Vagina (tissue), 2 donors: Measurements from ENCODE around the gene UPK1A. TPM values are rescaled to one million over a fixed set of nuclear protein-coding genes. Genes with fewer than 3 reads are reported as not detected.

ENCODE experiments used
- DNase-seq, 2 donors: peaks; one replicate each; pipeline ENCODE4 v3.0.0-alpha.2; 2017; ENCODE audit errors: extremely low spot score in 2 of 2
- H3K27ac ChIP-seq: fragments of 200-600 bp; sonication (generic); one replicate; pipeline ENCODE4 v1.5.1; 2019
- H3K27me3 ChIP-seq: fragments of 200-600 bp; sonication (generic); one replicate; pipeline ENCODE4 v1.5.1; 2019
- H3K36me3 ChIP-seq, 2 donors: fragments of 200-600 bp; sonication (generic); one replicate each; pipeline ENCODE4 v1.5.1; 2017 to 2019
- H3K4me1 ChIP-seq: fragments of 200-600 bp; sonication (generic); one replicate; pipeline ENCODE4 v1.5.1; 2019
- H3K4me3 ChIP-seq, 2 donors: fragments of 200-600 bp; sonication (generic); 1 replicate in 1 of 2; 2 replicates in 1 of 2; pipeline ENCODE4 v1.5.1; 2016 to 2019
- H3K9me3 ChIP-seq: fragments of 200-600 bp; sonication (generic); one replicate; pipeline ENCODE4 v1.5.1; 2019
- POLR2A ChIP-seq, 2 donors: fragments of 450-650 bp; IDR thresholded peaks; one replicate each; pipeline ENCODE4 v1.6.1; 2017; ENCODE audit warnings: antibody characterized with exemption in 2 of 2, mild to moderate bottlenecking in 2 of 2, moderate library complexity in 2 of 2
- POLR2AphosphoS5 ChIP-seq, 2 donors: sonication (generic); formaldehyde crosslinking; IDR thresholded peaks; one replicate each; pipeline ENCODE4 v1.9.0; 2017; ENCODE audit warnings: antibody characterized with exemption in 2 of 2, mild to moderate bottlenecking in 2 of 2, low read depth in 1 of 2; ENCODE audit not compliant: insufficient read depth in 1 of 2
- intact Hi-C: fragments of 100-400 bp; cut with DNase I; formaldehyde crosslinking; loops from one replicate; pipeline ENCODE4 v1.15.1; 2023
- total RNA-seq: library from RNA; depleted of rRNA; stranded (reverse); fragments of >200 nt; gene quantifications from one replicate; pipeline ENCODE4 v1.2.3, GENCODE V29; 2016
- TF ChIP-seq, protein P1 (sequence below), 3 experiments: fragments of 450-650 bp in 2 of 3; fragments of 200-600 bp in 1 of 3; sonication (generic) in 1 of 3; IDR thresholded peaks; one replicate each; pipeline ENCODE4 v1.5.1; 2017 to 2019; ENCODE audit warnings: antibody characterized with exemption in 3 of 3, mild to moderate bottlenecking in 2 of 3, moderate library complexity in 2 of 3

UPK1A gene
- total RNA-seq, 1 donor from 2014 or later: 9.1 TPM

DNA sequence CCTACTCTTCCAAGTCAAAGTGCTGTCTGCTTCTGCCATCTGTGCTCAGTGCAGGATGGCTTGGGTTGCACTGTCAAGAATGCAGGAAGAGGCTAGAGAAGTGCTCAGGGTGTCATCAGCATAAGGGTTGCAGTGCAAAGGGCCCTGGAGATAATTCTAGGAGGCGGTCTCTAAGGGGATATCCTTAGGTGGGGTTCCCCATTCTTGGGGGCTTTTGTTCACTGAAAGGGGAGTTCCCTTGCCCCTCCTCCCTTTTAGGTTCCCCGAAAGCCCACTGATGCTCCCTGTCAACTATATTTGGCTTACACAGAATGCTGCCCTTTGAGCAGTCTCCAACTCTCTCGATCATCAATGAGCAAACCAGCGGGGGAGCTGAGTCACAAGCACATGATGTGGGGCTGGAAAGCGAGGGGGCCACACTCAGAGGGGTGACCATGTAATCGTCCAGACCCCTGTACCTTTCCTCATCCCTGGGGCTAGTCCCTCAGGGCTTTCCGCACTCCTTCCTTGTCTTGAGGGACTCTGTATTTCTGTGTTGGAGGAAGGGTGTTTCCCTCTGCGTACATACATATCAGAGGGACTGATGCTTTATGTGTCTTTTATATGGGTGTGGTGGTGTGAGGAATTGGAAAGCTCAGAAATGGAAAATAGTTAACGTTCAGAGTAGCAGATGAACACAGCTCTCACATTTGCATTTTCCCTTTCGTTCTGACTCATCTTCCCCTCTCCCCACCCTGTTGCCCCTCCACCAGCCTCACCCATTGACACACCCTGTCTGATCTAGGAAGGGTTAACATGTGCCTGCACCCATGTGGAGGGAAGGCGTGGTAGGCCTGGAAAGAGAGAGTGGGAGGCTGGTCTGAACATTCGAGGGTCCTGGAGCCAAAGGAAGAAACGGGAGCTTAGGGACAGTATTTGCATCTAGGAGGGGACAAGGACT is 44.7 kb downstream of the UPK1A start:
- Histone ChIP-seq H3K27ac (no peak overlapping the region), H3K9me3 (no peaks in the 10 kb centered on the region), H3K36me3 (no peaks in the 10 kb centered on the region), H3K27me3 (no peaks in the 10 kb centered on the region), H3K4me3 (no peak overlapping the region), H3K4me1 (peaks cover 10% of the 10 kb centered on the region)
- TF ChIP-seq, protein P1, sequence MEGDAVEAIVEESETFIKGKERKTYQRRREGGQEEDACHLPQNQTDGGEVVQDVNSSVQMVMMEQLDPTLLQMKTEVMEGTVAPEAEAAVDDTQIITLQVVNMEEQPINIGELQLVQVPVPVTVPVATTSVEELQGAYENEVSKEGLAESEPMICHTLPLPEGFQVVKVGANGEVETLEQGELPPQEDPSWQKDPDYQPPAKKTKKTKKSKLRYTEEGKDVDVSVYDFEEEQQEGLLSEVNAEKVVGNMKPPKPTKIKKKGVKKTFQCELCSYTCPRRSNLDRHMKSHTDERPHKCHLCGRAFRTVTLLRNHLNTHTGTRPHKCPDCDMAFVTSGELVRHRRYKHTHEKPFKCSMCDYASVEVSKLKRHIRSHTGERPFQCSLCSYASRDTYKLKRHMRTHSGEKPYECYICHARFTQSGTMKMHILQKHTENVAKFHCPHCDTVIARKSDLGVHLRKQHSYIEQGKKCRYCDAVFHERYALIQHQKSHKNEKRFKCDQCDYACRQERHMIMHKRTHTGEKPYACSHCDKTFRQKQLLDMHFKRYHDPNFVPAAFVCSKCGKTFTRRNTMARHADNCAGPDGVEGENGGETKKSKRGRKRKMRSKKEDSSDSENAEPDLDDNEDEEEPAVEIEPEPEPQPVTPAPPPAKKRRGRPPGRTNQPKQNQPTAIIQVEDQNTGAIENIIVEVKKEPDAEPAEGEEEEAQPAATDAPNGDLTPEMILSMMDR (IDR thresholded peaks at IDR 0.05): no peak
- TF ChIP-seq POLR2AphosphoS5 (IDR thresholded peaks at IDR 0.05; ENCODE audit: insufficient read depth in 1 of 2, low read depth in 1 of 2): no peak
- no peak for TF ChIP-seq POLR2A (IDR thresholded peaks at IDR 0.05)
- DNase-seq: no peak
- intact Hi-C loops: loop anchor here (10.0 kb wide), 1 partner anchor 224 kb away; the partner anchor contains the start of gene LRFN3

DNA sequence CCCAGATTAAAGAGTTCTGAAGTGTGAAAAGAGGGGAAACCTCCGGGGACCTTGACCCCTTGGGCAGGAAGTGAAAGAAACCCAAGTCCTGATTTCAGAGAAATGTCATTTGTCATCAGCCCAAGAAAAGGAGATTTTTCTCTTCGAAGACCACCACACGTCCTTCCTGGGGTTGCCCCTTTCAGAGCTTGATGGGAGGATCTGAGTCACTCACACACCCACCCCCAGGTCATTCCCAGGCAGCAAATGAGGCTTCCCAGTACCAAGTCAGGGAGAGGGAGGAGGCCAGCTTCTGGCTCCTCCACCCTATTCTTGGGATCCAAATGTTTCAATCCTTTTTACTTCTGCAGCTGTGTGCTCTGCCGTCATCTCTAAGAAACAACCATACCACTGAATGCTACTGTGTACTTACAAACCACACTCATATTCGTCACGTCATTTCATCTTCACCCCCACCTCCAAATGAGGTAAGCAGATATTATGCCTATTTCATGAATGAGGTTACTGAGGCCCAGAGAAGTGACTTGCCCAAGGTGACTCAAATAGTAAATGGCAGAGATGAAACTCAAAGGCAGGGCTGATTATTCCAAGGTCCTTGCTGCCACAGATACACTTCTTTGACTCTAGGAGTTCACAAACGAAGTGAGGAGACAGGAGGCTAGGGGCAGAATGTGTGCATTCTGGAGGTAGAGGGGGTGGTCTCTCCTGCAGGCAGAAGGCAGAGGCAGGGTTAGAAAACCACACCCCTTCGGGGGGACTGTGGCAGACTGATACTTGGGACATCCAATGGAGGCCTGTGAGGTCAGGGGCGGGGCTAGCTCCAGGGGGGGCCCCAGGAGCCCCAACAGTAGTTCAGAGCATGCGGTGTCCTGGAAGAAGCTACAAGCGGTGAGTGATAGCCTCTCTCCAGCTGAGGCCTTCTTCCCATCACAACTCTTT is 46.5 kb downstream of the UPK1A start:
- Histone ChIP-seq H3K4me3 (no peak overlapping the region), H3K4me1 (peaks cover 14% of the 10 kb centered on the region), H3K27ac (no peak overlapping the region), H3K27me3 (no peaks in the 10 kb centered on the region), H3K36me3 (no peaks in the 10 kb centered on the region), H3K9me3 (no peaks in the 10 kb centered on the region)
- intact Hi-C loops: loop anchor here (10.0 kb wide), 1 partner anchor 222 kb away; the partner anchor contains the start of gene LRFN3
- TF ChIP-seq, protein P1 (IDR thresholded peaks at IDR 0.05): no peak
- TF ChIP-seq POLR2A (IDR thresholded peaks at IDR 0.05): no peak
- no peak for TF ChIP-seq POLR2AphosphoS5 (IDR thresholded peaks at IDR 0.05; ENCODE audit: insufficient read depth in 1 of 2, low read depth in 1 of 2)
- DNase-seq: no peak

- no peak overlapping the region for H3K27ac ChIP-seq
- no peaks in the 10 kb centered on the region for H3K27me3 ChIP-seq
- no peak for DNase-seq
- H3K4me3 ChIP-seq: no peak overlapping the region
- H3K36me3 ChIP-seq: no peaks in the 10 kb centered on the region
- peaks cover 14% of the 10 kb centered on the region for H3K4me1 ChIP-seq
- TF ChIP-seq, protein P1 (IDR thresholded peaks at IDR 0.05): no peak
- TF ChIP-seq POLR2AphosphoS5 (IDR thresholded peaks at IDR 0.05; ENCODE audit: insufficient read depth in 1 of 2, low read depth in 1 of 2) (no peak), POLR2A (IDR thresholded peaks at IDR 0.05) (no peak)
- no peaks in the 10 kb centered on the region for H3K9me3 ChIP-seq
- intact Hi-C loops: loop anchor here (10.0 kb wide), 1 partner anchor 221 kb away; the partner anchor contains the start of gene LRFN3
These were observed 47.2 kb downstream of the UPK1A start for GRCh38 chr19:35713506-35713850.

DNA sequence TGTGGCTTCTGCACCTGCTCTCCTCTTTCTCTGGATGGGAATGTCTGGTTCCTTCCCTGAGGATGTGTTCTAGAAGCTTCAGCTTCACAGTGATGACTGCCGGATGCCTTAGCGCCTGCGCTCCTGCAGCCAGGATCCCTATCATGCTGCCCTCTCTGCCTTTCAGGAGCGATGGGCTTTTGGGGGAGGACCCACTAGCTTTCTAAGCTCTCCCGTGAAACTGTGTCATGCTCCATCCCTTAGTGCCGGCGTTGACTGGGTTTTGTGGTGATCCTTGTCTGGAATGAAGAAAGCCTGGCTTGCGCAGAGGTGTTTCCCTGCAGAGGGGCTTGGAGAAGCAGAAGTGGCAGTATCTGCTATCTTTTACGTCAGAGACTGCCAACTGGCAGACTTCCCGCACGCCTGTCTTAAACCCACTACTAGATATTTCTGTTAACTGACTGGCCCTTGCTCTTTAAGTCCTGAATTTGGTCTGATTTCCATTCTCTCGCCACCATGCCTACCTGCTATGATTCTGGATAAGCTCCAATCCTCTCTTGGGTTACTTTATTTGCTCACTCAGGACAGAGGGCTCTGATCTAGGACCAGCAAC is 47.7 kb downstream of the UPK1A start:
- TF ChIP-seq POLR2AphosphoS5 (IDR thresholded peaks at IDR 0.05; ENCODE audit: insufficient read depth in 1 of 2, low read depth in 1 of 2) (no peak), POLR2A (IDR thresholded peaks at IDR 0.05) (no peak)
- TF ChIP-seq, protein P1 (IDR thresholded peaks at IDR 0.05): no peak
- Histone ChIP-seq H3K27me3 (no peaks in the 10 kb centered on the region), H3K4me1 (peaks cover 19% of the 10 kb centered on the region), H3K36me3 (no peaks in the 10 kb centered on the region), H3K9me3 (no peaks in the 10 kb centered on the region), H3K4me3 (no peak overlapping the region), H3K27ac (no peak overlapping the region)
- DNase-seq: no peak
- intact Hi-C loops: loop anchor here (10.0 kb wide), 1 partner anchor 221 kb away; the partner anchor contains the start of gene LRFN3
